Endodermal cell (in vitro differentiated cells): Measurements from ENCODE around the gene CACNG4. TPM values are rescaled to one million over a fixed set of nuclear protein-coding genes. Genes with fewer than 3 reads are reported as not detected.
A peak's percentile ranks its signal among the peaks of the same experiment; 100 is the strongest.

Source experiments
- DNase-seq: peaks from one replicate; pipeline ENCODE4 v3.0.0-alpha.2; 2017
- H3K27ac ChIP-seq: 2 replicates; pipeline ENCODE4 v1.5.1; 2013; ENCODE audit warnings: mild to moderate bottlenecking, low read depth, low read length, moderate library complexity
- H3K27me3 ChIP-seq: 2 replicates; pipeline ENCODE4 v1.6.1; 2013; ENCODE audit warnings: mild to moderate bottlenecking, low read length, moderate library complexity; ENCODE audit not compliant: insufficient read depth, control insufficient read depth, poor library complexity, severe bottlenecking
- H3K36me3 ChIP-seq: 2 replicates; pipeline ENCODE4 v1.7.0; 2013; ENCODE audit warnings: mild to moderate bottlenecking, low read length, moderate library complexity; ENCODE audit not compliant: control insufficient read depth, insufficient read depth
- H3K4me1 ChIP-seq: one replicate; pipeline ENCODE4 v1.7.0; 2013; ENCODE audit warnings: low read length; ENCODE audit not compliant: control insufficient read depth, insufficient read depth
- H3K4me3 ChIP-seq: 2 replicates; pipeline ENCODE4 v1.5.1; 2013; ENCODE audit warnings: mild to moderate bottlenecking, low read length, moderate library complexity
- H3K9ac ChIP-seq: 2 replicates; pipeline ENCODE4 v1.6.1; 2013; ENCODE audit warnings: mild to moderate bottlenecking, low read length, moderate library complexity; ENCODE audit not compliant: poor library complexity, severe bottlenecking; ENCODE audit errors: extremely low read depth
- H3K9me3 ChIP-seq: 2 replicates; pipeline ENCODE4 v1.6.1; 2013; ENCODE audit warnings: mild to moderate bottlenecking, low read length, moderate library complexity; ENCODE audit not compliant: control insufficient read depth
- H3K27ac Mint-ChIP-seq: 2 replicates; pipeline ENCODE4 v1.8.0; 2020; ENCODE audit warnings: mixed read lengths
- H3K27me3 Mint-ChIP-seq: 2 replicates; pipeline ENCODE4 v1.8.0; 2021; ENCODE audit warnings: mild to moderate bottlenecking, mixed read lengths; ENCODE audit not compliant: insufficient read depth
- H3K36me3 Mint-ChIP-seq: 2 replicates; pipeline ENCODE4 v1.8.0; 2020; ENCODE audit warnings: low read depth, mixed read lengths
- H3K4me1 Mint-ChIP-seq: 2 replicates; pipeline ENCODE4 v1.8.0; 2020; ENCODE audit warnings: mixed read lengths
- H3K4me3 Mint-ChIP-seq: 2 replicates; pipeline ENCODE4 v1.8.0; 2020; ENCODE audit warnings: mild to moderate bottlenecking, moderate library complexity, mixed read lengths
- H3K9me3 Mint-ChIP-seq: 2 replicates; pipeline ENCODE4 v1.8.0; 2020; ENCODE audit warnings: mild to moderate bottlenecking, mixed read lengths
- WGBS, 2 experiments: methylation state at CpG; one replicate each; pipeline versions ENCODE4 v1.1.5 to v1.1.7; 2013; ENCODE audit warnings: missing lambda C conversion rate in 2 of 2, mixed read lengths in 1 of 2; ENCODE audit not compliant: insufficient coverage in 1 of 2, insufficient read length in 1 of 2; 5-methylcytosine and 5-hydroxymethylcytosine counted together
- total RNA-seq, 2 donors: library from RNA; stranded (reverse); fragmentation: NEBNext Ultra II Directional in 1 of 2; extraction: Animal tissue kit (Norgen Biotek cat#: 25700) in 1 of 2; gene quantifications; 2 replicates in 1 of 2; 3 replicates in 1 of 2; pipeline ENCODE4 v1.2.1, GENCODE V29; 2021
- TF ChIP-seq, protein P1 (sequence below): fragments of 200-600 bp; sonication (generic); conservative IDR thresholded peaks from 2 replicates; pipeline ENCODE4 v1.5.0; 2021; ENCODE audit warnings: antibody characterized with exemption, mild to moderate bottlenecking

CACNG4 gene
- total RNA-seq, 2 donors from 2014 or later = 0.22 to 1.3 TPM

DNA sequence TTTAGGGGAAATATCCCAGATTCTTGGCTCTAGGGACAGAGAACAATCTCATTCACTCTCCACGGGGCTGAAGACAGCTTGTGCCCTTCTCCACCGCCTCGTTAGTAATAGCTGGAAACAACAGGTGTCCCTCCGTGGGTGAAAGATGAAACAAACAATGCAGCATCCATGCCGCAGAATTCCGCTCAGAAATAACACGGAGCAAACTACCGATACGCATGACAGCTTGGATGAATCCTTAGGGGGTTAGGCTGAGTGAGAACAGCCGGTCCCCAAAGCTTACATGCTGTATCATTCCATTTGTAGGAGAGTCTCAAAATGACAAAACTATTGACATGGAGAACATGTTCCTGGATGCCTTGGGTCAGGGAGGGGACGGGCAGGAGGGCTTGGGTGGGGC is 50.5 kb downstream of the CACNG4 start:
- H3K9ac ChIP-seq = no peak overlapping the region
- Mint-ChIP-seq H3K4me1 (peaks cover 5% of the 10 kb centered on the region), H3K27ac (no peak overlapping the region), H3K27me3 (no peaks in the 10 kb centered on the region), H3K36me3 (no peaks in the 10 kb centered on the region), H3K4me3 (no peak overlapping the region), H3K9me3 (no peaks in the 10 kb centered on the region)
- no peak for DNase-seq
- H3K27me3 ChIP-seq = no peaks in the 10 kb centered on the region
- H3K27ac ChIP-seq = no peak overlapping the region
- H3K4me1 ChIP-seq = no peaks in the 10 kb centered on the region
- no peaks in the 10 kb centered on the region for H3K36me3 ChIP-seq
- WGBS, 2 experiments = 93 to 97% methylated on average over 11 of the region's 11 CpGs
- TF ChIP-seq, protein P1, sequence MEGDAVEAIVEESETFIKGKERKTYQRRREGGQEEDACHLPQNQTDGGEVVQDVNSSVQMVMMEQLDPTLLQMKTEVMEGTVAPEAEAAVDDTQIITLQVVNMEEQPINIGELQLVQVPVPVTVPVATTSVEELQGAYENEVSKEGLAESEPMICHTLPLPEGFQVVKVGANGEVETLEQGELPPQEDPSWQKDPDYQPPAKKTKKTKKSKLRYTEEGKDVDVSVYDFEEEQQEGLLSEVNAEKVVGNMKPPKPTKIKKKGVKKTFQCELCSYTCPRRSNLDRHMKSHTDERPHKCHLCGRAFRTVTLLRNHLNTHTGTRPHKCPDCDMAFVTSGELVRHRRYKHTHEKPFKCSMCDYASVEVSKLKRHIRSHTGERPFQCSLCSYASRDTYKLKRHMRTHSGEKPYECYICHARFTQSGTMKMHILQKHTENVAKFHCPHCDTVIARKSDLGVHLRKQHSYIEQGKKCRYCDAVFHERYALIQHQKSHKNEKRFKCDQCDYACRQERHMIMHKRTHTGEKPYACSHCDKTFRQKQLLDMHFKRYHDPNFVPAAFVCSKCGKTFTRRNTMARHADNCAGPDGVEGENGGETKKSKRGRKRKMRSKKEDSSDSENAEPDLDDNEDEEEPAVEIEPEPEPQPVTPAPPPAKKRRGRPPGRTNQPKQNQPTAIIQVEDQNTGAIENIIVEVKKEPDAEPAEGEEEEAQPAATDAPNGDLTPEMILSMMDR = no peak
- no peaks in the 10 kb centered on the region for H3K9me3 ChIP-seq
- no peak overlapping the region for H3K4me3 ChIP-seq

DNA sequence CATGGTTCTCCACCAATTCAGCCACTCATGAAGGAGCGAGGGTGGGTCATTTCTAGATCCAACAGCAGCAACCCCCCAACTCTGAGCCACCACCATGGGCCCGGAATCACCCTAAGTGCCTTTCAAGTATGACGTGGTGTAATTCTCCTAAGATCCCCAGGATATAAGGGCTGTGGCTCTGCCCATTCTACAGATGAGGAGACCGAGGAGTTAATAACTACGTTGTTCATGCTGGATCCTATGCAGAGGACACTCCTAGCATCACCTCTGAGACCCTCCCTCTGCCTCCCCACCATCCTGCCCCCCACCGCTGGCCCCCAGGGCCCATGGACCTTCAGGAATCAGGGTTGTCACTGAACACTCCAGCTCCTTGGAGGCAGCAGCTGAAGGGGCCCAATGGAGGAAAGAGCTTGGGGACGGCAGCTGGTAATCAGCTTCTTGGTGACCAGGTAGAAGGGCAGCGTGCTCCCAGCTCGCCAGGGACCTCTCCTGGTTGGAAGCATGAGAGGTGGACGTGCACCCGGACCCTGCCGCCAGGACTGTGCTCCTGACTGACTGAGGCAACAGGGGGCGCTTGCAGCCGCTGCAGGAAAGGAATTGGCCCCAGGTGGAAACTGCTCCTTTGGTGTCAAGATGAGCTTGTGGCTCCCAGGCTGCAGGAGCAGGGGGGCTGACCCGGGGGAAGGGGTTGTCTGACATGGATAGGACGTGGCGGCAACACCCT is 51.7 kb downstream of the CACNG4 start:
- DNase-seq = peak; percentile 95
- Histone ChIP-seq H3K4me3 (no peak overlapping the region), H3K36me3 (no peaks in the 10 kb centered on the region), H3K9ac (no peak overlapping the region), H3K4me1 (no peaks in the 10 kb centered on the region), H3K9me3 (no peaks in the 10 kb centered on the region), H3K27me3 (no peaks in the 10 kb centered on the region), H3K27ac (no peak overlapping the region)
- no peaks in the 10 kb centered on the region for H3K9me3 Mint-ChIP-seq
- no peaks in the 10 kb centered on the region for H3K36me3 Mint-ChIP-seq
- H3K27ac Mint-ChIP-seq = no peak overlapping the region
- H3K4me1 Mint-ChIP-seq = peaks cover 5% of the 10 kb centered on the region
- no peak overlapping the region for H3K4me3 Mint-ChIP-seq
- WGBS, 2 experiments = 86 to 91% methylated on average over 13 to 17 of the region's 17 CpGs
- TF ChIP-seq, protein P1 = peak; percentile 79
- no peaks in the 10 kb centered on the region for H3K27me3 Mint-ChIP-seq

DNA sequence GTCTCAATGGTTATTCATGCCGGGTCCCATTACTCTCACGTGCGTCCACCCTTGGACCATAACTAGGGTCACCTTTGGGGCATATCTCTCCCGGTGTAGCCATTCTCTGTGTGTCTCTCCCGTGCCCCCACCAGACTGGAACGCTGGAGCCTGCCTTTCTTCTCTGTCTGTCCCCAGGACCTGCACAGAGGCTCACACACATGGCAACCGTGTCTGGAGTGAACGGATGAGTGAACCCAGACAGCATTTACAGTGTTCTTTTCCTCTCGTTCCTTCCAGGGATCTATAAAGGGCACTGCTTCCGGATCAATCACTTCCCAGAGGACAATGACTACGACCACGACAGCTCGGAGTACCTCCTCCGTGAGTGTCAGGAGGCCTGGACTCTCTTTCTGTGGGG is 53.4 kb downstream of the CACNG4 start:
- Histone ChIP-seq H3K4me3 (no peak overlapping the region), H3K9ac (no peak overlapping the region), H3K36me3 (no peaks in the 10 kb centered on the region), H3K9me3 (no peaks in the 10 kb centered on the region), H3K27ac (peak overlapping the region; percentile 87), H3K27me3 (no peaks in the 10 kb centered on the region), H3K4me1 (no peaks in the 10 kb centered on the region)
- H3K4me1 Mint-ChIP-seq = peaks cover 5% of the 10 kb centered on the region
- H3K4me3 Mint-ChIP-seq = no peak overlapping the region
- 89 to 92% methylated on average over 9 to 14 of the region's 14 CpGs for WGBS, 2 experiments
- H3K36me3 Mint-ChIP-seq = no peaks in the 10 kb centered on the region
- H3K27ac Mint-ChIP-seq = no peak overlapping the region
- no peaks in the 10 kb centered on the region for H3K27me3 Mint-ChIP-seq
- TF ChIP-seq, protein P1 = no peak
- DNase-seq = no peak
- no peaks in the 10 kb centered on the region for H3K9me3 Mint-ChIP-seq
